GM19240 (cell line): ENCODE measurements around the gene HOXB3.

Source experiments
- DNase-seq: peaks from one replicate; pipeline ENCODE4 v3.0.0; 2011; ENCODE audit warnings: low spot score; ENCODE audit not compliant: insufficient read length

HOXB3 gene

GRCh38 chr17:48570325-48571023 lies 19.6 kb downstream of the HOXB3 start:
- DNase-seq: no peak

- no peak for DNase-seq
These were observed 20.2 kb downstream of the HOXB3 start for GRCh38 chr17:48569674-48570324.

GRCh38 chr17:48569240-48569582 lies 20.8 kb downstream of the HOXB3 start:
- DNase-seq: no peak

GRCh38 chr17:48568499-48569239 lies 21.4 kb downstream of the HOXB3 start:
- no peak for DNase-seq

GRCh38 chr17:48567646-48568354 lies 22.2 kb downstream of the HOXB3 start:
- no peak for DNase-seq

GRCh38 chr17:48567209-48567608 lies 22.8 kb downstream of the HOXB3 start:
- DNase-seq: no peak

GRCh38 chr17:48566717-48567116 lies 23.3 kb downstream of the HOXB3 start:
- DNase-seq: no peak

- no peak for DNase-seq
These were observed 23.9 kb downstream of the HOXB3 start for GRCh38 chr17:48565925-48566710.

GRCh38 chr17:48565022-48565554 lies 25.0 kb downstream of the HOXB3 start:
- DNase-seq: no peak

- DNase-seq: no peak
These were observed 25.6 kb downstream of the HOXB3 start for GRCh38 chr17:48564188-48565021.

GRCh38 chr17:48563867-48564187 lies 26.2 kb downstream of the HOXB3 start:
- DNase-seq: no peak

GRCh38 chr17:48563385-48563838 lies 26.6 kb downstream of the HOXB3 start:
- no peak for DNase-seq

GRCh38 chr17:48562934-48563333 lies 27.1 kb downstream of the HOXB3 start:
- no peak for DNase-seq

GRCh38 chr17:48561884-48562810 lies 27.9 kb downstream of the HOXB3 start:
- no peak for DNase-seq

GRCh38 chr17:48559840-48560817 lies 29.9 kb downstream of the HOXB3 start:
- no peak for DNase-seq

- DNase-seq: no peak
These were observed 30.8 kb downstream of the HOXB3 start for GRCh38 chr17:48559122-48559839.

GRCh38 chr17:48558831-48559121 lies 31.3 kb downstream of the HOXB3 start:
- DNase-seq: no peak
